ENCODE data around the gene CA5A. TPM values are rescaled to one million over a fixed set of nuclear protein-coding genes. Genes with fewer than 3 reads are reported as not detected.
A peak's percentile ranks its signal among the peaks of the same experiment; 100 is the strongest.

Gene CA5A
- total RNA-seq, 4 donors from 2014 or later: not detected

- H3K9me3 ChIP-seq: no peaks in the 10 kb centered on the region
- no peak for TF ChIP-seq POLR2A (IDR thresholded peaks at IDR 0.05)
- no peak for TF ChIP-seq POLR2AphosphoS5 (IDR thresholded peaks at IDR 0.05)
- TF ChIP-seq CTCF (IDR thresholded peaks at IDR 0.05): no peak
- no peak for TF ChIP-seq EP300 (IDR thresholded peaks at IDR 0.05)
- 76 to 86% methylated on average over 1 to 4 of the region's 12 CpGs for WGBS, 2 donors (ENCODE audit: low coverage in 1 of 2)
- no peak for ATAC-seq
- H3K4me3 ChIP-seq: no peak overlapping the region
- no peaks in the 10 kb centered on the region for H3K27me3 ChIP-seq
- peak overlapping the region in 1 of 4 donors; percentile 2 for H3K27ac ChIP-seq
- peaks cover 0 to 32% (median 16%) of the 10 kb centered on the region in 3 donors for H3K4me1 ChIP-seq
- H3K36me3 ChIP-seq: no peaks in the 10 kb centered on the region
Observed at GRCh38 chr16:87948119-87948545, 11.8 kb upstream of the CA5A start.

- H3K27ac ChIP-seq: peak overlapping the region in 1 of 4 donors; percentile 2
- no peak overlapping the region for H3K4me3 ChIP-seq
- peaks cover 0 to 26% (median 11%) of the 10 kb centered on the region in 3 donors for H3K4me1 ChIP-seq
- H3K9me3 ChIP-seq: no peaks in the 10 kb centered on the region
- H3K27me3 ChIP-seq: no peaks in the 10 kb centered on the region
- H3K36me3 ChIP-seq: no peaks in the 10 kb centered on the region
- TF ChIP-seq POLR2A (IDR thresholded peaks at IDR 0.05) (no peak), POLR2AphosphoS5 (IDR thresholded peaks at IDR 0.05) (no peak), EP300 (IDR thresholded peaks at IDR 0.05) (no peak), CTCF (IDR thresholded peaks at IDR 0.05) (no peak)
- WGBS, 2 donors (ENCODE audit: low coverage in 1 of 2): 82 to 100% methylated on average over 1 to 18 of the region's 22 CpGs
- ATAC-seq: no peak
Observed at GRCh38 chr16:87947356-87948118, 11.2 kb upstream of the CA5A start.

- ATAC-seq: no peak
- H3K9me3 ChIP-seq: no peaks in the 10 kb centered on the region
- H3K27me3 ChIP-seq: no peaks in the 10 kb centered on the region
- whole genome bisulfite sequencing, 2 donors (ENCODE audit: low coverage in 1 of 2): 67 to 88% methylated on average over 2 to 3 of the region's 14 CpGs
- no peaks in the 10 kb centered on the region for H3K36me3 ChIP-seq
- peaks cover 0 to 18% (median 7%) of the 10 kb centered on the region in 3 donors for H3K4me1 ChIP-seq
- no peak for TF ChIP-seq CTCF (IDR thresholded peaks at IDR 0.05)
- TF ChIP-seq EP300 (IDR thresholded peaks at IDR 0.05): no peak
- no peak for TF ChIP-seq POLR2A (IDR thresholded peaks at IDR 0.05)
- TF ChIP-seq POLR2AphosphoS5 (IDR thresholded peaks at IDR 0.05): no peak
- H3K27ac ChIP-seq: no peak overlapping the region
- H3K4me3 ChIP-seq: no peak overlapping the region
Observed at GRCh38 chr16:87946596-87947347, 10.4 kb upstream of the CA5A start.

DNA sequence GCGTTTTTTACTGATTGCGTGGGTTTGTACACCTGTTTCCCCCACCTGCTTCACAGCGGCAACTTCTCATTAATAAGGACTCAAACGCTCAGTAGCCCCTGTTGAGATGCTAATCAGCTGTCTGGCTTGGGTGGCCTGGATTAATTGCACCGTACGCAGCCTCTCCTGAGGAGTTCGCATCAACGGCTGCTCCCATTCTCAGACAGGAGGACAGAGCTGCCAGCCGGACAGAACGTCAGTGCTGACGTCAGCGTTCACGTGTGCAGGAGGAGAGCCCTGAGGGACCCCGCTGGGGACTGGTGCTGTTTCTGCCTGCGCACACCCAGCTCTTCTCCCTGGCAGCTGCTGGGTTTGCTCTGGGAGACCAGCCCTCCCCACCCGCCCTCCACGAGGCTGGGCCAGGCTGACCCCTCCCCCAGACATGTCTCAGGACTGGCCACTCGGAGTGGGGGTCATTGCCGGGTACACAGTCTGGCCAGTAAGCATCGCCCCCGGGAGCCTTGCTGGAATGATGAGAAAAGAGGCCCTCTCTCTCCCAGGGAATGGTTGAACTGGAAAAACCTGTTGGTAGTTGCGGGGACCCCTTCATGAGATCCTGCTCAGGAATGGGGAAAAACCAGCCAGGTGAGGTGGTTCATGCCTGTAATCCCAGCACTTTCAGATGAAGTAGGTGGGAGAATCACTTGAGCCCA, 9.2 kb upstream of the CA5A start:
- H3K4me3 ChIP-seq: peak overlapping the region; percentile 26 to 45
- 0 to 29% methylated on average over 1 to 5 of the region's 22 CpGs for WGBS, 2 donors (ENCODE audit: low coverage in 1 of 2)
- H3K9me3 ChIP-seq: no peaks in the 10 kb centered on the region
- H3K36me3 ChIP-seq: no peaks in the 10 kb centered on the region
- H3K27me3 ChIP-seq: no peaks in the 10 kb centered on the region
- H3K27ac ChIP-seq: peak overlapping the region; percentile 71 to 82 (median 80)
- ATAC-seq: peak; percentile 92
- H3K4me1 ChIP-seq: peaks cover 0 to 17% (median 7%) of the 10 kb centered on the region in 3 donors
- TF ChIP-seq EP300 (IDR thresholded peaks at IDR 0.05) (peak; percentile 54), POLR2AphosphoS5 (IDR thresholded peaks at IDR 0.05) (peak; percentile 14), POLR2A (IDR thresholded peaks at IDR 0.05) (peak in 1 of 2 donors; percentile 37), CTCF (IDR thresholded peaks at IDR 0.05) (no peak)

Measured in gastroesophageal sphincter (tissue), 4 donors.